Common myeloid progenitor, CD34-positive (primary cell): ENCODE data around the gene TCF12.

Source experiments
- CTCF ChIA-PET: fragments of 350-600 bp; sonication (Branson Sonifier 250); formaldehyde crosslinking; loops from one replicate; lab custom pipeline; 2021; ENCODE audit warnings: antibody characterized with exemption; lab: Charles Lee
- POLR2A ChIA-PET: fragments of 350-600 bp; sonication (Branson Sonifier 250); formaldehyde crosslinking; loops from one replicate; lab custom pipeline; 2021; ENCODE audit warnings: antibody characterized with exemption; lab: Charles Lee
- DNase-seq, 3 donors: peaks; one replicate each; pipeline versions ENCODE4 v3.0.0 to v3.0.0-alpha.2; 2013
- H3K27ac ChIP-seq, 2 experiments: 1 replicate in 1 of 2; 2 replicates in 1 of 2; pipeline ENCODE4 v1.7.0; 2013; ENCODE audit warnings: inconsistent platforms in 2 of 2, low read length in 2 of 2, mild to moderate bottlenecking in 2 of 2, low read depth in 1 of 2, moderate library complexity in 1 of 2; ENCODE audit not compliant: severe bottlenecking in 2 of 2, insufficient read depth in 1 of 2, poor library complexity in 1 of 2
- H3K27me3 ChIP-seq, 5 experiments: replicated peaks in 2 of 5; 1 replicate in 3 of 5; 2 replicates in 2 of 5; pipeline versions ENCODE4 v1.6.1 to v1.7.0; 2013; ENCODE audit warnings: low read length in 4 of 5, mild to moderate bottlenecking in 2 of 5, moderate library complexity in 2 of 5, inconsistent platforms in 1 of 5; ENCODE audit not compliant: insufficient read depth in 5 of 5, control insufficient read depth in 4 of 5
- H3K36me3 ChIP-seq, 4 experiments: 1 replicate in 2 of 4; 2 replicates in 2 of 4; pipeline versions ENCODE4 v1.6.1 to v1.7.0; 2013; ENCODE audit warnings: low read length in 3 of 4, control low read depth in 1 of 4, mild to moderate bottlenecking in 1 of 4; ENCODE audit not compliant: control insufficient read depth in 4 of 4, insufficient read depth in 4 of 4
- H3K4me1 ChIP-seq, 4 experiments: 1 replicate in 3 of 4; 2 replicates in 1 of 4; pipeline versions ENCODE4 v1.6.1 to v1.7.1; 2013; ENCODE audit warnings: low read length in 3 of 4, mild to moderate bottlenecking in 3 of 4, control low read depth in 1 of 4, inconsistent platforms in 1 of 4, moderate library complexity in 1 of 4; ENCODE audit not compliant: control insufficient read depth in 4 of 4, insufficient read depth in 4 of 4; ENCODE audit errors: control extremely low read depth in 1 of 4
- H3K4me3 ChIP-seq, 7 experiments: 1 replicate in 4 of 7; 2 replicates in 3 of 7; pipeline versions ENCODE4 v1.5.1 to v1.7.0; 2013; ENCODE audit warnings: mild to moderate bottlenecking in 7 of 7, low read length in 6 of 7, moderate library complexity in 6 of 7, inconsistent platforms in 2 of 7, low read depth in 2 of 7, control low read depth in 1 of 7; ENCODE audit not compliant: insufficient read depth in 4 of 7, control insufficient read depth in 1 of 7; ENCODE audit errors: extremely low read depth in 1 of 7
- H3K9me3 ChIP-seq, 5 experiments: 1 replicate in 4 of 5; 2 replicates in 1 of 5; pipeline versions ENCODE4 v1.6.1 to v1.7.1; 2013; ENCODE audit warnings: low read length in 4 of 5, mild to moderate bottlenecking in 2 of 5, inconsistent platforms in 1 of 5, low read depth in 1 of 5, moderate library complexity in 1 of 5; ENCODE audit not compliant: control insufficient read depth in 4 of 5, insufficient read depth in 2 of 5; ENCODE audit errors: control extremely low read depth in 1 of 5
- WGBS: methylation state at CpG from one replicate; pipeline ENCODE4 v1.1.5; 2013; ENCODE audit not compliant: insufficient coverage; 5-methylcytosine and 5-hydroxymethylcytosine counted together

TCF12 gene

GRCh38 chr15:57114070-57114469, 195.6 kb downstream of the TCF12 start:
- Histone ChIP-seq H3K4me1 (peaks cover 7 to 61% (median 16%) of the 10 kb centered on the region in 4 experiments), H3K9me3 (no peaks in the 10 kb centered on the region), H3K4me3 (peak overlapping the region in 3 of 7 experiments; percentile 2 to 25 (median 12)), H3K36me3 (peaks cover 0 to 6% (median 0%) of the 10 kb centered on the region in 4 experiments), H3K27ac (peak overlapping the region; percentile 34 to 72), H3K27me3 (no peaks in the 10 kb centered on the region)
- CTCF ChIA-PET = interaction anchor here (0.6 to 4.1 kb wide), 4 partner anchors 12 to 196 kb away, joined by 3 to 26 read pairs (median 4); partner anchors contain the start of gene TCF12
- POLR2A ChIA-PET = interaction anchor here (0.9 kb wide), 2 partner anchors 10 to 89 kb away, joined by 3 read pairs; no protein-coding TSS in a partner anchor
- peak; percentile 86 to 98 (median 98) for DNase-seq
- 0% methylated on average over 2 of the region's 3 CpGs for WGBS

DNA sequence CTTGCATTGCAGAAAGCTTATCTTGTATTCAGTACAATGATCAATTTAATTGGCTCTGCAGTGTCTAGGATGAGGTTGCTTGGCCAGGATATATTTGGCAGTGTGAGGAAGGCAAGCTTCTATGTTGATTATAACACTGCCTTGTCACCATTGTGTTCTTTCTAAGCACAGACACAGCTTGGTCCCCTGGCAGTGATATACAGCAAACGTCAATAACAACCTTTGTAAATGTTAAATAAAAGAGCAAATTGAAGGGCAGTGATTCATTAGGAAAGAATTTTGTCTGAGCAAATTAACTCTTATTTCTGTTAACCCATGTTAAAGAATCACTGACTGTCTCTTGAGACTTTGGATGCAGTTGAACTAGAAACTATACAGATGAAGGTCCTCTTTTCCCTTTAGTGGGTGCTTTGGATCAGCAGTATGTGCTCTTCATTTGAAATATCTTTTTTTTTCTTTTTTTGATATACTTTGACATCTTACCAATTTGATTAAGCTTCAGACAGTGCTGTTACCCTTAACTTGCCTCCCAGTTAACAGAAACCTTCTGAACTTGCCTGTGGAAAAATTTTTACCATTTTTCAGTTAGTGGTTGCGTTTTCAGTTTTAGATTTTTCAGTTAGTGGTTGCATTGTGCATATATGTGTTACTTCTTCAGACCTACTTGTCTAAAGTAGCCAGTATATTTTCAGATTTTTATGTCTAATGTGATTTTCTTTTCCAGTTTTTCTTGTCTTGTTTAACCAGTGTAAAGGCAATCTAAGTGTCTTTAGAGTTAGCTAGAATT, 199.8 kb downstream of the TCF12 start:
- Histone ChIP-seq H3K36me3 (peaks cover 0 to 3% (median 1%) of the 10 kb centered on the region in 4 experiments), H3K27me3 (no peaks in the 10 kb centered on the region), H3K9me3 (no peaks in the 10 kb centered on the region), H3K4me3 (peak overlapping the region in 1 of 7 experiments; percentile 5), H3K4me1 (peaks cover 16 to 51% (median 23%) of the 10 kb centered on the region in 4 experiments), H3K27ac (no peak overlapping the region)
- ChIA-PET CTCF (interaction anchor here (1.2 kb wide), 1 partner anchor 20 kb away, joined by 3 read pairs; no protein-coding TSS in a partner anchor), POLR2A (interaction anchor here (1.6 kb wide), 1 partner anchor 12 kb away, joined by 3 read pairs; no protein-coding TSS in a partner anchor)
- DNase-seq = no peak
- WGBS = no CpG with 5 or more reads among the region's 2 CpGs

DNA sequence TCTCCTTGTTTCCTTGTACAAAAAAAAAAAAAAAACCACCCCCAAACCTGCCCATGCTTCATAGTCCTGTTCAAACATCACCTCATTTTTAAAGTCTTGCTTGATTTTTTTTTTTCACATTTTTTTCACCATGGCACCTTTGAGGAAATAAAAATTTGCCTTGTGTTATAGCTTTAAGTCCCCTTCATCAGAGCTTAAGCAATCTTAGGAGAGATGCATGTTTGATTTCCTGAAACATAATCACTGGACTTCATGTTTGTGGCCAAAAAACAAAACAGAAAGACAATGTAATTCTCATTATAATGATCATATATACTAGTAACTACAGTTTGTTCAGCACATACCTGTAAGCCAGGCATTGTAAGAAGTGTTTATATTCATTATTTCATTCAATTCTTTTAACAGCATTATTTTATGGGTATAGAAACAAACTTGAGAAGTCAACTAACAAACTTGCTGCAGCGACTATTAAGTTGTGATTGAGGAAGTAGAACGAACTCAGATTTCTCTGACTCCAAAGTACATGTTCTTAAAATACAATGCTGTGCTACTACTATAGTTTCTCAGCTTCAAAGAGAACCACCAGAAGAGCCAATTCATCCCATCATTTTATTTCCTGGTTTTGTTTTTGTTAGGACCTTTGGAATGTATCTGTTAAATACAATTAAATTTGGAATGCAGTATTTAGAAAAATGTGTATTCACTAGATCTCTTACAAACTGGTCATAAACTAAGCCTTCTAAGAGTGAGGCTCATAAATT, 203.8 kb downstream of the TCF12 start:
- peak in 2 of 3 donors; percentile 33 to 49 for DNase-seq
- Histone ChIP-seq H3K36me3 (peaks cover 0 to 13% (median 1%) of the 10 kb centered on the region in 4 experiments), H3K9me3 (no peaks in the 10 kb centered on the region), H3K4me3 (peak overlapping the region in 2 of 7 experiments; percentile 13 to 34), H3K27me3 (no peaks in the 10 kb centered on the region), H3K27ac (no peak overlapping the region), H3K4me1 (peaks cover 6 to 25% (median 17%) of the 10 kb centered on the region in 4 experiments)
- no CpG with 5 or more reads among the region's 2 CpGs for WGBS
- ChIA-PET POLR2A (no interaction called here), CTCF (interaction anchor here (1.6 kb wide), 1 partner anchor 16 kb away, joined by 5 read pairs; no protein-coding TSS in a partner anchor)

GRCh38 chr15:57124036-57124435, 205.6 kb downstream of the TCF12 start:
- peaks cover 0 to 17% (median 11%) of the 10 kb centered on the region in 4 experiments for H3K4me1 ChIP-seq
- no peak overlapping the region for H3K4me3 ChIP-seq
- ChIA-PET POLR2A (interaction anchor here (1.2 kb wide), 1 partner anchor 10 kb away, joined by 3 read pairs; no protein-coding TSS in a partner anchor), CTCF (interaction anchor here (0.6 to 1.8 kb wide), 5 partner anchors 8 to 78 kb away, joined by 3 to 6 read pairs (median 4); no protein-coding TSS in a partner anchor)
- WGBS = 100% methylated on average over 1 of the region's 1 CpG
- no peak for DNase-seq
- no peaks in the 10 kb centered on the region for H3K9me3 ChIP-seq
- peaks cover 0 to 13% (median 5%) of the 10 kb centered on the region in 4 experiments for H3K36me3 ChIP-seq
- H3K27me3 ChIP-seq = no peaks in the 10 kb centered on the region
- H3K27ac ChIP-seq = no peak overlapping the region

- no peak overlapping the region for H3K27ac ChIP-seq
- H3K9me3 ChIP-seq = no peaks in the 10 kb centered on the region
- peaks cover 1 to 16% (median 10%) of the 10 kb centered on the region in 4 experiments for H3K4me1 ChIP-seq
- DNase-seq = no peak
- peaks cover 0 to 8% (median 3%) of the 10 kb centered on the region in 4 experiments for H3K36me3 ChIP-seq
- H3K27me3 ChIP-seq = no peaks in the 10 kb centered on the region
- CTCF ChIA-PET = no interaction called here
- H3K4me3 ChIP-seq = no peak overlapping the region
- 100% methylated on average over 3 of the region's 3 CpGs for WGBS
- POLR2A ChIA-PET = no interaction called here
These were observed 210.6 kb downstream of the TCF12 start for GRCh38 chr15:57129064-57129463.

- ChIA-PET POLR2A (interaction anchor here (1.3 kb wide), 1 partner anchor 14 kb away, joined by 3 read pairs; no protein-coding TSS in a partner anchor), CTCF (interaction anchor here (1.0 to 1.8 kb wide), 3 partner anchors 15 to 309 kb away, joined by 3 read pairs; no protein-coding TSS in a partner anchor)
- WGBS = 94% methylated on average over 3 of the region's 4 CpGs
- H3K9me3 ChIP-seq = no peaks in the 10 kb centered on the region
- peaks cover 0 to 4% (median 2%) of the 10 kb centered on the region in 4 experiments for H3K36me3 ChIP-seq
- H3K27ac ChIP-seq = no peak overlapping the region
- H3K4me3 ChIP-seq = no peak overlapping the region
- H3K27me3 ChIP-seq = no peaks in the 10 kb centered on the region
- DNase-seq = no peak
- peaks cover 18 to 31% (median 24%) of the 10 kb centered on the region in 4 experiments for H3K4me1 ChIP-seq
These were observed 212.5 kb downstream of the TCF12 start for GRCh38 chr15:57130956-57131355.
